Measurements from ENCODE around the gene CHCHD3. TPM values are rescaled to one million over a fixed set of nuclear protein-coding genes. Genes with fewer than 3 reads are reported as not detected.
A peak's percentile ranks its signal among the peaks of the same experiment; 100 is the strongest.
"Not testable (repeated sequence)": the region's sequence is repeated elsewhere in the genome, so short reads cannot be mapped to it uniquely, and the experiment has no call there.

Gene CHCHD3
- total RNA-seq, 1 donor from 2014 or later = 42.6 TPM

- peak; percentile 19 for DNase-seq (ENCODE audit: low spot score)
Observed at GRCh38 chr7:133044722-133045473, 37.0 kb downstream of the CHCHD3 start.

DNA sequence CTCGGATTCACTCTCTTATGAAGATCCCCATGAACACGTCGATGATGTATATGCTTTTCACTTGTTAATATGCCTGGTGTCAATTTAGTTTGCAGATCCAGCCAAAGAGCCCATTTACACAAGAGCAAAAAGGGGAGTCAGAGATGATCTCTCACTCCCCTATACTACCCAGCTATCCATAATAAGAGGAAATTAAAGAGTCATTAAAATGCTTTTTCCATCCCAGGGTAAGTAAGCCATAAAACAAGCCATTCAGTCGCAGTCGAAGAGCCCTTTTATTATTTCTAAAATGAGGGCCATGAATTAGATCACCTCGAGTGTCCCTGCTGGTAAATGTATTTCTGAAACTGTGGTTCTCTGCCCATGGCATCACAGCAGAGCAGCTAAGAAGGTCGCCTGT lies 41.2 kb downstream of the CHCHD3 start:
- no peak for DNase-seq (ENCODE audit: low spot score)

DNA sequence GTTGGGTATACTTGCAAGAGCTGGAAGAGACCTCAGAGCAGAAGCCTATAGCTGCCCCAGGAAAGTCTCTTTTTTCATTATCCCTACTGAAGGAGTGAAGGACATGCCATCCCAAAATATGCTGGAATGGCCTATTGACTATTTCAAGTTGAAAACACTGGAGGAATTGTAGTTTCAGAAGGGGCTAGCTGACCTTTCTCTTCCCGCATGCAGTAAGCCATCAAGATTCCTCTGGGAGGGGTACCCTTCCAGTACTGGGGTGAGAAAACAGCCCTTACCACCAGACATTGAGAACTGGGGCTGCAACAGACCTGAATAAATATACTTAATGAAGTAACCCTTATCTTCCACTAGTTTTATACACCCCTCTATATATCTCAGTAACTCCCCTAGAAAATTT lies 41.7 kb downstream of the CHCHD3 start:
- no peak for DNase-seq (ENCODE audit: low spot score)

DNA sequence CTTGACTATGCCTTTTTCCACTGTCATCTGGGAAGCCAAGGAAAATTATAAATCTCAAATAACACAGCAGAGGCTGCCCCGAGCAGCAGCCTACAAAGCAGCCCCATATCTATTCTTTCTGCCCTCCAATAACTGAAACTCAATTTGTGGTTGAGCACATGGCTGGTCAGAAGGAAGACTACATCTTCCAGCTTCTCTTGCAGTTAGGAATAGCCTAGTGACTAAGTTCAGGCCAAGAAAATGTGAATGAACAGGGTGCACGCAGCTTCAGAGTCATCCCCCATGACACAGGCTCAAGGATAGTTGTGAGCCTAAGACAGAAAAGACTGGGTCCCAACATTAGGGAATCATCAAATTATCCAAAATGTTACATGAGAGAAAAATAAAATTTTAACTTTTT lies 42.3 kb downstream of the CHCHD3 start:
- no peak for DNase-seq (ENCODE audit: low spot score)

- DNase-seq (ENCODE audit: low spot score) = no peak
Observed at GRCh38 chr7:133036289-133036688, 45.6 kb downstream of the CHCHD3 start.

- DNase-seq (ENCODE audit: low spot score) = not testable (repeated sequence)
Observed at GRCh38 chr7:133035240-133035639, 46.6 kb downstream of the CHCHD3 start.

GRCh38 chr7:133030346-133030745 lies 51.5 kb downstream of the CHCHD3 start:
- no peak for DNase-seq (ENCODE audit: low spot score)

DNA sequence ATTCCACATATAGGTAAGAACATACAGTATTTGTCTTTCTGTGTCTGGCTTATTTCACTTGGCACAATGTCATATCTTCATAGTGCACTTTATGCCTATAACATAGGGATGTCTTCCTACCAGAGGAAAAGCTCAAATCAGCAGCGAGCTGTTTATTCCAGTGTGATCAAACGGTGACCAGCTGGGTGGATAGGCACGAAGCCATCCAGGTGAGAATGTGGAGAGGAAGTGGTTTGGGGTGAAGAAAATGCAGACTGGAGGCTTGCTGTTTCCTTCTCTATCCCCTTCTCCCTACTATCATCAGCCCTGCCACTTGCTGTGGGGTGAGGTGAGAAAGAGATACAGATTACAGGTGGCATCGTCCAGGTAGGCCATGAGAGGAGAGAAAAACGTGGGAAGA lies 52.4 kb downstream of the CHCHD3 start:
- DNase-seq (ENCODE audit: low spot score) = no peak

DNA sequence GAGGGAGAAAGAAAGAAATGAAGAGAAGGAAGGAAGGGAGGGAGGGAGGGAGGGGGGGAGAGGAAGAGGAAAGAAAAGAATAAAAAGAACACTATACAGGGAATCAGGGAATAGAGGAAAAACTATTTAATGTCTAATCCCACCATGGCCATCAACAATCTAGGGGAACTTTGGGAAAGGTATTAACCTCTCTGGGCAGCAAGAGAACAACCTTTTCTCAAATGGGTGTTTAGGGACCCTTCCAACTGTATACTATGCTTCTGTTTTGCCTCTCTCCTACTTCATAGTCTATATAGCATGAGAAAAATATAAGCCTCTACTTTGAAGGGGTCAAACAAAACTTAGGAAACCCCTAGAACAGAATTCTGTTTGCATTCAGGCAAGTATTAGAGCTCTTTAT lies 54.5 kb downstream of the CHCHD3 start:
- DNase-seq (ENCODE audit: low spot score) = no peak

GRCh38 chr7:133026210-133026859 lies 55.6 kb downstream of the CHCHD3 start:
- no peak for DNase-seq (ENCODE audit: low spot score)

DNA sequence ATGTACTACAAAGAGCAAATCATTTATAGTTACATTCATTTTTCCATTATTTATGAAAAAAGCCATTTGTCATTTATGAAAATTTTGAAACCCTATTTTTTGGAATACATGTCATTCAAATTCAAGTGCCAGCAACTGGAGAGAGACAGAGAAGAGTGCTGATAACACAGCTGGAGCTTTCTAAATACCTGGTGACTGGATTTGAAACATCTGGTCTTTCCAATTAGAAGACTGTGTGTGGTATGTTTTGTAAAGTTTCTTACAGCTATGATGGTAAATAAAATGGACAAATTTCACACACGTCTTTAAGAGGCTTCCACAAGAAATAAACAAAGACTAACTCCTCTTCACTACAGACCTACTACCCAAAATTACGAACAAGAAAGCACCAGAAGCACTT lies 56.8 kb downstream of the CHCHD3 start:
- no peak for DNase-seq (ENCODE audit: low spot score)

DNA sequence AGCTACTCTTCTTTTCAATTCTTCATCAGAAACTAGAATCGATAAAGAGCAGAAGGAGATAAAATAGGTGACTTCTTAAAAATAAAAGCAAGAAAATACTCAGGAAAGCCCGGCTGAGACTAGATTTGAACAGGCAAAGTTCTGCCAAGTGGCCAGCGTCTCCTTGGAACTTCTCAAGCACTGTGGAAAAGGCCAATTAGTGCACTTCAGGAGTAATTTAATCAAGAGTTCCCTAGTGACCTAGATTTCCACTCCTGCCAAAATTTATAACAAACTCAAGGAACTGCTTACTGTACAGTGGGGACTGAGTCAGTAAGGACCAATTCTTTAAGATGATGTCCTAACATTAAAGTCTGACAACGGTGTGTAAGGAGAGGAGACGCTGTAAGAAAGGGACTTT lies 57.3 kb downstream of the CHCHD3 start:
- no peak for DNase-seq (ENCODE audit: low spot score)

DNA sequence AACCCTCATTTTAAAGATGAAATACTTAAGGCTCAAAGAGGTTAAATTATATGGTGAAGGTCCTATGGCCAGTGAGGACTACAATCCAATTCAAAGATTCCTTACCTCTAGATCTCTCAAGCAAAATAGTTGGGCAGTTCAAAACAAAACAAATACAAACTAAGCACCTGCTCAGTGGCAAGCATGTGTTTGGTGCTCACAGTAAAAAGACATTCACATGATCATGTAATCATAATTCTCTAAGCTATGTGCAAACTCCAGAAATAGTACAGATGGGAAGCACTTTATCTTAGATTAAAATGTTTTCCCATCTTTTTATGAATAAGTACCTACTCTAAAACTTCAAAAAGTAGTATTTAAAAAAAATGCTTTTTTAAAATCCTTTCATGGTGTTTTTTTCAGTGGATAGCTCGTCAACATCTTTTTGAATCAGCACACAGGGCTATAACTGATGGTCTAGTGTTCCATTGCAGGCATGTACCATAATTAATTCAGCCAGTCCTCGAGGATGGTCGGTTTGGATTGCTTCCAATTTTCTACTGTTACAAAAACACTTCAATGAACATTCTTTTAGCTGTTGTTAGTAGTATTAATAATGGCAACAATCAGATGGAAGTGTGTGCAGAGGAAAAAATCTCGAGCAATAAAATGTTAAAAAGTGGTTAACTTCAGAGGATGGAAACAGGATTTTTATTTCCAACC lies 58.4 kb downstream of the CHCHD3 start:
- no peak for DNase-seq (ENCODE audit: low spot score)

- no peak for DNase-seq (ENCODE audit: low spot score)
Observed at GRCh38 chr7:133022661-133023060, 59.2 kb downstream of the CHCHD3 start.

DNA sequence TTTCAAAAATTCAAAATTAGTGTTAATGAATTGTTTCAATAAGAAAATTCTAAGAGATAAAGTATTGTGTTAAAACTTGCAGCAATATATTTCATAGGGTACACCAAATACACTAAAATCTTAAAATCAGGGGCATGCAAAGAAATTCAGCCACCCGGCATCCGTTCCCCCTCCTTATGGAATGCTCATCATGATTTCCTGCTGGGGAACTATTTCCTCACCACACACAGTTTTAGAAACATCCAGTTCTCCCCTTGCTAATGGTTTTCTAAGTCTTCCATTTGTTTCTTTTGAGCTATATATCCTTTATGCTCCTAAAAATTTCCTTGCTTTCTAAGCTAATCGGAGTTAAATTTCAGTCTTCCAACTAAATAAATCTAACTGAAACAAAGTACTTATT lies 60.7 kb downstream of the CHCHD3 start:
- no peak for DNase-seq (ENCODE audit: low spot score)

DNA sequence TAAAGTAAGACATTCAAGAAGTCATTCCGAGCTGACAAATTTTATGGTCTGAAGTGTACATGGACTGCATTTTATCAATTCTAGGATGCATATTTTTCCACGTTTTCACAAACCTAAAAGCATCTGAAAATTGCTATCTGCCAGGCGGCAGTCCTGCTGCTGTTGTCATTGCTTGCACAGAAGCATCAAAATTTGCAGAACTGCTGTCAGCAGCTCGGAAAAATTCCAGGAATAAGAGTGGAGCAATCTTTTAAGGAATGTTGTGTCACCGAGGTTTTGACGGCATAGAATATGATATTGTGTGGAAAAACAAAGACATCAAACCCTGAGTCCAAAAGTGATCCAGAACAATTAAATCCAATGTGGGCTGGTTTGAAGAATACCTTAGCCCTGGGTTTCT lies 61.4 kb downstream of the CHCHD3 start:
- DNase-seq (ENCODE audit: low spot score) = peak; percentile 5

DNA sequence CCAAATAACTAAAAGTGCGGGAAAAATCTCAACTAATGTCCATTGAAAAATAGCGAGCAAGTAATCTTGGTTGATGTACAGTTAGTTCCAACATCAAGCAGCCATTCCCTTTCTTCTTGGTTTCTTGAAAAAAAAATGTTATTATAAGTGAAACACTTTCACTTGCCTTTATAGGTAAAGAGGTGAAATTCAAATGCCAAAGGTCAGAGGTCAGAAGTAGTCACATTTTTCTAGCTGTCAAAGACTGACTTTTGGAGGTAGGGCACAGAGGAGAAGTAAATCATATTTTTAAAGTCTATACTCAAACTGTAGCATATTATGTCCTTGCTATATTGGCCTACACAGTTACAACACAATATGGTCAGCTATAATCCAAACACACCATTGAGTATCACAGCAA lies 62.3 kb downstream of the CHCHD3 start:
- no peak for DNase-seq (ENCODE audit: low spot score)

DNA sequence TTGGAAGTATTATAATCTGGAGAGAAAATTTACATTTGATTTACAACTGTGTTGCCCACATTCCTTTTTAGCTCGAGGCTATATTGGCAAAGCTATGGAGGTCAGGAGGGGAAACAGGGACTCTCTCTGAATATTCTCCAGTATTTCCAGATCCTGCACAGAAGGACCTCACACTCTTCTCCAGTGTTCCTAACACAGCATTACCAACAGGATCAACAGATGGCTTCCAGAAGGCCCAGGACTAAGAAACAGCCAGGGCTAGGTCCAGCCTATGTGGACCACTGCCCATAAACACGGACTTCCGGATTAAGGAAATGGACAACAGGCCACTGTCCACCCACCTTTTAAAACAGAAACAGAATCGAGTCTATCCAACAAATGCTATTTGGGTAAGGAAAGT lies 65.3 kb downstream of the CHCHD3 start:
- DNase-seq (ENCODE audit: low spot score) = no peak

DNA sequence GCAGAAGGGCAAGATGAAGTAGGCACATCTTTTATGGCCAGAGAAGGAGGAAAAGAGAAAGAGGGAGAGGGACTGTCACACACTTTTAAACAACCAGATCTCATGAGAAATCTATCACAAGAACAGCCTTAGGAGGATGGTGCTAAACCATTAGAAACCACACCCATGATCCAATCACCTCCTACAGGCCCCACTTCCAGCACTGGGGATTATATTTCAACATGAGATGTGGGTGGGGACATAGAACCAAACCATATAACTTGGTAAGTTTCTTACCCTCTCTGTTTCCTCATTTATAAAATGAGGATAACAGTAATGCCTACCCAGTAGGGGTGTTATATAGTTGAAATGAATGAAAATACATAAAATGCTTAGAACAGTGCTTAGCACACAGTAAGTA lies 66.0 kb downstream of the CHCHD3 start:
- DNase-seq (ENCODE audit: low spot score) = no peak

DNA sequence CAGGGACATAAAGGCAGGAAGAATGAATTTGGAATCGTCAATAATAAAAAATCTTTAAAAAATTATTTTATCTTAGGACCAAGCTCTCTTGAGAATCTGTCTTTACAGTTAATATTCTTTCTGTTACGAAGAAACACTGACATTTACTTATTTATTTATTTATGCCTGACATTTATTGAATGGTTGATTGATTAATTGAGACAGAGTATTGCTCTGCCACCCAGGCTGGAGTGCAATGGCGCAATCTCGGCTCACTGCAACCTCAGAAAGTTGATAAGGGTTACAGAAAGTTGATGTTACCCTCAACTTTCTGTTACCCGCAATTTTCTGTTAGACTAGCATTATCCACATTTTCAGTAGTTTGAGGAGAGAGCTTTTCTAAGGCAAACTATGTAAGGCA lies 70.1 kb downstream of the CHCHD3 start:
- DNase-seq (ENCODE audit: low spot score) = no peak

DNA sequence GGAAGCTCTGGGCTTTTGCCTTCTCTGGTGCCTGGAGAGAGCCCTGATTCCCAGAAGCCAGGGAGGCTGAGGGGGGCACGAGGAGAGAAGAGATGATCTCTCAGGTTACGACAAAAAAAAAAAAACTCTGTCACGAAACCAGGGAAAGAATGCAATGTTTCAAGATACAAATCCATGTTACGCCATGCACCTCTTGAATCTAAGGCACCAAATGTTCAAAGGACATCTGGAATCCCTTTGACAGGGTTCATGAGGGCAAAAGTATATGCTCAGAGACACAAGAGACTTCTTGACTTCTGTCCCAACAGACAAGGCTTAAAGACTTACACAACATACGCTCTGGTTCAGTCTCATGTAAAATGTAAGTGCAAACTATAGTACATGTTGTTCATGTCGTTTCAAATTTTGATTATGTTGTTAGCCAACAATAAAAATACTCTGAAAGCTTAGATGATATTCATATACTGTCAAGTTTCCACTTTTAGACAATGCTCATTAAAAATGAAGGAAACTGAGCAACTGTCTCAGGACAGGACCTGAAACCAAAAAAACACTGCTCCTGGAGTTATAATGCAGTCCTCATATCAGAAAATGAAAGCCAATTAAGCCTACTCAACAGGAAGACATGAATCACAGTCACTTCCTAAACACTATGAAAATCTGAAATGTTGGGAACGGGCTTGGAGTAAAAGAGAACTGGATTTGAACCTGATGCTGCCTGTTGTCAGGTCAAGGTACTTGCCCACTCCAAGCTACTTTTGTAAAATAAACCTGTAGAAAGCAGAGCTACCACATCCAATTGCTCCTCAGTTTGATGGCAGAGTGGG lies 72.3 kb downstream of the CHCHD3 start:
- no peak for DNase-seq (ENCODE audit: low spot score)

- no peak for DNase-seq (ENCODE audit: low spot score)
Observed at GRCh38 chr7:133007961-133008360, 73.9 kb downstream of the CHCHD3 start.

Data from umbilical cord (tissue), 2 donors.